GM18858 (cell line): ENCODE results near the gene SMCHD1.
"Not testable (repeated sequence)": the region's sequence is repeated elsewhere in the genome, so short reads cannot be mapped to it uniquely, and the experiment has no call there.

Experiments
- ATAC-seq: cut with Tn5 transposase; IDR thresholded peaks from one replicate; pipeline ENCODE4 v1.9.1; 2021; ENCODE audit not compliant: unreplicated experiment

Gene SMCHD1

DNA sequence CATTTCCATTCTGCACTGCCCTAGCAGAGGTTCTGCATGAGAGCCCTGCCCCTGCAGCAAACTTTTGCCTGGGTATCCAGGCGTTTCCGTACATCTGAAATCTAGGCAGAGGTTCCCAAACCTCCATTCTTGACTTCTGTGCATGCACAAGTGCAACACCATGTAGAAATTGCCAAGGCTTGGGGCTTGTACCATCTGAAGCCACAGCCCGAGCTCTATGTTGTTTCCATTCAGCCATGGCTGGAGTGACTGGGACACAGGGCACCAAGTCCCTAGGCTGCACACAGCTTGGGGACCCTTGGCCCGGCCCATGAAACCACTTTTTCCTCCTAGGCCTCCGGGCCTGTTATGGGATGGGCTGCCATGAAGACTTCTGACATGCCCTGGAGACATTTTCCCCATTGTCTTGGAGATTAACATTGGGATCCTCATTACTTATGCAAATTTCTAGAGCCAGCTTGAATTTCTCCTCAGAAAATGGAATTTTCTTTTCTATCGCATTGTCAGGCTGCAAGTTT is 154.2 kb downstream of the SMCHD1 start:
- ATAC-seq = not testable (repeated sequence)

DNA sequence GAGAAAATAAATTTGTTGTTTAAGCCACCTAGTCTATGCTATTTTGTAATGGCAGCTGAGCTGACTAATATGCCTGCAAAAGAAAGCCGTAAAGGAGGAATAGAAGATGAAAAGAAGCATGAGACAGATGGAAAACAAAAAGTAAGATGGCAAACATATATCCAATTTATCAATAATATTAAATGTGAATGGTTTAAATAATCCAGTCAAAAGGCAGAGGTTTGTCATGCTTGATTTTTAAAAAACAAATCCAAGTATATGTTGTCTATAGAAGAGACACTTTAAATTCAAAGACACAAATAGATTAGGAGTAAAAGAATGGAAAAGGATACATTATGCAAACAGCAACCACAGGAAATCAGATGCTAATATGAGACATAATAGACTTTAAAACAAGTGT is 155.9 kb downstream of the SMCHD1 start:
- ATAC-seq = no peak

DNA sequence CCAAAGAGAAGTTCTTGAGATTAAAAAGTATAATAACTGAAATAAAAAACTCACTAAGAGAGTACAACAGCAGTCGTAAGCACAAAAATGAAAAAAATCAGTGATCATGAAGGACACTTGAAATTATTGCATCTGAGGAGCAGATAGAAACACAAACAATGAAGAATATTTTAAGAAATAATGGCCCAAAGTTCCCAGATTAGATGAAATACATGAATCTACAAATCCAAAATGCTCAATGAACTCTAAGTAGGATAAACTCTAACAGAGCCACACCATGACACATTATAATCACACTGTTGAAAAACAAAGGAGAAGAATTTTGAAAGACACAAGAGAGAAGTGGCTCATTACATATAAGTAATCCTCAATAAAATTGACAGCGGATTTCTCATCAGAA is 159.4 kb downstream of the SMCHD1 start:
- ATAC-seq = no peak

GRCh38 chr18:2818281-2818680 is 162.8 kb downstream of the SMCHD1 start:
- no peak for ATAC-seq

- no peak for ATAC-seq
Observed at GRCh38 chr18:2821695-2822094, 166.2 kb downstream of the SMCHD1 start.

DNA sequence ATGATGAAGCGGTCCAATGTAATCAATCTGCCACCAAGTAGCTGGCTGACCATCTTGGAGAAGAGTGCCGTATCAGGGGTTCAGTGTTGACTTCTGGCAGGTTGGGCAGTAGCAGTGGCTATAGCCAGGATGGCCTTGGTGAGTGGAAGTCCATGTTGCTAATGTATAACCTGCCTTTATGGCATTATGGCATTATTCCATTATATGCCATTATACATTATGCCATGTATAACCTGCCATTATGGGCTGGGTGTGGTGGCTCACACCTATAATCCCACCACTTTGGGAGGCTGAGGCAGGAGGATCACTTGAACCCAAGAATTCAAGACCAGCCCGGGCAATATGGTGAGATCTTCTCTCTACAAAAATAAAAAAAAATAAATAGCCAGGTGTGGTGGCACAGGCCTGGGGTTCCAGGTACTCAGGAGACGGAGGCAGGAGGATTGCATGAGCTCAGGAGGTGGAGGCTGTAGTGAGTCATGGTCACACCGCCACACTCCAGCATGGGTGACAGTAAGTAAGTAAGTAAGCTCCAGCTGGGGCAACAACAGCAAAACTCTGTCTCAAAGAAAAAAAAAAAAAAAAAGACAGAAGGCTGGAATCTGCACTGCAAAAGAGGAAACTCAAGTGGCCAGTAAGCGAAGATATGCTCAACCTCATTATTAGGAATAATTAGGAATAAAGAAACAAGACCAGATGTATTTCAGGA is 166.8 kb downstream of the SMCHD1 start:
- no peak for ATAC-seq

DNA sequence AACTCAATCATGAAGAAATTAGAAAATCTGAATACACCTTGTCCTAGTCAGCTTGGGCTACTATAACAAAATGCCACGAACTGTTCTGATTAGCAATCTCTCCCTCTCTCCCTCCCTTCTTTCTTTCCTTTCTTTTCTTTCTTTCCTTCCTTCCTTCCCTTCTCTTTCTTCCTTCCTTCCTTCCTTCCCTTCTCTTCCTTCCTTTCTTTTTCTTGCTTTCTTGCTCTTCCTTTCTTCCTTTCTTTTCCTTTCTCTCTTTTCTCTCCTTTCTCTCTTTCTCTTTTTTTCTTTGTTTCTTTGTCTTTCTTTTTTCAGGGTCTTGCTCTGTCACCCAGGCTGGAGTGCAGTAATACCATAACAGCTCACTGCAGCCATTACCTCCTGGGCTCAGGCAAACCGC is 167.7 kb downstream of the SMCHD1 start:
- no peak for ATAC-seq

- ATAC-seq = no peak
Observed at GRCh38 chr18:2823966-2824365, 168.4 kb downstream of the SMCHD1 start.

DNA sequence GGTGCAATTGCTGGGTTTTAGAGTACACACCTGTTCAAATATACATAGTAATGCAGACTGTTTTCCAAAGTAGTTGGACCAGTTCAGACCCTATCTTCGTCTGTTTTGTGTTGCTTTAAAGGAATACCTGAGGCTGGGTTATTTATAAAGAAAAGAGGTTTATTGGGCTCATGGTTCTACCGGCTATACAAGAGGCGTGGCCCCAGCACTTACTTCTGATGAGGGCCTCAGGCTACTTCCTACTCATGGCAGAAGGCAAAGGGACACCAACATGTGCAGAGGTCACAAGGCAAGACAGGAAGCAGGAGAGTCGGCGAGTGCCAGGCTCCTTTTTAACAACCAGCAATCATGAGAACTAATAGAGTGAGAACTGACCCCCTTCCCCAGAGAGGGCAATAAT is 169.3 kb downstream of the SMCHD1 start:
- ATAC-seq = no peak

DNA sequence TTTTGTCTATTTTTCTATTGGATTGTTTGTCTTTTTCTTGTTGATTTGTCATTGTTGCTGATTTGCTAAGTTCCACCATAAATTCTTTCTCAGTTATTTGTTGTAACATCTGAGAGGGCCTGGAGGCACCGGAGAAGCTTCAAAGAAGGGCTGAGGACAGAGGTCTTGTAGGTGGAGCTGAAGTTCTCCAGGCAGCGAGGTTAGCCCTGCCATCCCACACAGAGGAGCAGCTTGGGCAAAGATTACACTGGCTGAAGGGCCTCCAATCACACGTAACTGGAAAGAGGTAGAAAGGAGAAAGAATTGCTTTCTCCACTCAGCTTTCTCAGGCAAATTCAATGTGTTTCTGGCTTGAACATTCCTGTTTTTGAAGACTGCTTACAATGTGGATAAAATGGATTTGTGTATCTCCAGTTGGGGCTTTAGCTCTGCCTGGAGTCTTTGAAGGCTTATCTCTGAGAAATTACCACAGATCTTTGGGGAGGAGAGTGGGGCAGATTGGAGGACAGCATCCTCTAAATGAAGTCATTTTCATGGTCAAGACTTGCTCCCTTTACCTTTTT is 170.2 kb downstream of the SMCHD1 start:
- no peak for ATAC-seq

- ATAC-seq = no peak
Observed at GRCh38 chr18:2826581-2826980, 171.1 kb downstream of the SMCHD1 start.

GRCh38 chr18:2827061-2827460 is 171.5 kb downstream of the SMCHD1 start:
- no peak for ATAC-seq

DNA sequence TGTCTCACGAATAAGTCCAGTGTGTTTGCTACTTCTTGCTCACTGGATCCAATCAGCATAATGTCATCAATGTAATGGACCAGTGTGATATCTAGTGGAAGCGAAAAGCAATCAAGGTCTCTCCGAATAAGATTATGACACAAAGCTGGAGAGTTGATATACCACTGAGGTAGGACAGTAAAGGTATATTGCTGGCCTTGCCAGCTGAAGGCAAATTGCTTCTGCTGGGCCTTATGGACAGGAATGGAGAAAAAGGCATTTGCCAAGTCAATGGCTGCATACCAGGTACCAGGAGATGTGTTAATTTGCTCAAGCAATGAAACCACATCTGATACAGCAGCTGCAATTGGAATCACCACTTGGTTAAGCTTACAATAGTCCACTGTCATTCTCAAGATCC is 180.6 kb downstream of the SMCHD1 start:
- not testable (repeated sequence) for ATAC-seq

DNA sequence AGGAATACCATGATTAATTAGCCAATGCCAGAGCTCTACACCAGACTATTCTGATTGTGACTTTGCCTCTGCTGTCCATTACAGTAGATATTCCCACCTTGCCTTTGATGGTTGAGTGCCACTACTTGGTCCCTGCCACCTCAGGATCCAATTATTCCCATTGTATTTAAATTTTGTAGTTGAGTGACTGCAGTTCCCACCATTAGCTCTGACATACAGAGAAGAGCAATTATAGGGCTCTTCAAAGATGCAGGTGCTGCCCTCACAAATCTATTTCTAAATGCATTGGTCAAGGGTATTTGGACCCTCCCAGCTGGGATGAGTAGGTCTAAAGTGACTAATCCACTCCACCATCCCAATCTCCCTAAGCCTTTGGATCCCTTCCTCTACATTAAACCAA is 181.8 kb downstream of the SMCHD1 start:
- ATAC-seq = not testable (repeated sequence)

DNA sequence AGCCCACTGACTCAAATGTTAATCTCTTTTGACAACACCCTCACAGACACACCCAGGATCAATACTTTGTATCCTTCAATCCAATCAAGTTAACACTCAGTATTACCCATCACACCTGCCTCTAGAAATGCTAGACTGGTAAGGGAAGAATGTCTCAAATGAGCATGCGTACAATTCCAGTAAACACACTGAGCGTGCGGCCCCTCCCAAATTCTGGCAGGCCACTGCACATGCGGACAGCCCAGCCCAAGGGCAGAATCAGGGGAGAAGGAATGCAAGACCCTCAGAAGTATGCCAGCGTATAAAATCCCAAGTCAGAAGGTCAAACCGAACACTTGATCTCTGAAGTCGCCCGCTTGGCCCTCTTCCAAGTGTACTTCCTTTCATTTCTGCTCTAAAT is 183.7 kb downstream of the SMCHD1 start:
- ATAC-seq = no peak

DNA sequence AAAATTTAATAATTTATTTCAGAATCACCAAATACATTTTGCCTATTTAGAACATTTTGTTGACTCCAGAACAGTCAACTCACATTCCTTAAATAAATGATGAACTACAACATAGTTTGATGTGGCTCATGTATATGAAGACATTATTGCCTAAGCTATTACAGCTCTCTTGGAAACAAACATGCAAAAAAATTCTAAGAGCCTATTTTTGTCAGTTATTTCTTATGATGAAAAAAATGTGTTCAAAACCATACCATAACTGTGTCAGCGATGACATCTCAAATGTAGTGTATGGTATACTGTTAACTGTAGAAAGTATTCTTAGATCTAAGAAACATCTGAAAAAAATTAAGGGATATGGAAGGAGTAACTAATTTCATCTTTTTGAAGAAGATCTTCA is 185.0 kb downstream of the SMCHD1 start:
- no peak for ATAC-seq

DNA sequence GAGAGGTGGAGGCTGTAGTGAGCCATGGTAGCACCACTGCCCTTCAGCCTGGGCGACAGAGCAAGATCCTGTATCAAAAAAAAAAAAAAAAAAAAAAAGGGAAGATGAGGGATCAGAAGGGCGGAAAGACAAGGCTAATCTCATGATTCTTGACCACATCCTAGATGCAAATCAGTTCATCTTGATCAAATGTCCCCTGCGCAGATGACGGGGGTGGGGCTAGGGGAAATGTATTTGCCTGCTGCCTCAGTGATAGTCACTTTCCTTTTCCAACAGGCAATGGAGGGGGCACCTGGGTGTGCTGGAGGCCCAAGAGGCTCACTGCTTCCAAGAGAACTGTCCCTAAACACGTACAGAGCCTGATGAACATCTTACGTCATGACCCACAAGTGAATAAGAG is 187.6 kb downstream of the SMCHD1 start:
- no peak for ATAC-seq

DNA sequence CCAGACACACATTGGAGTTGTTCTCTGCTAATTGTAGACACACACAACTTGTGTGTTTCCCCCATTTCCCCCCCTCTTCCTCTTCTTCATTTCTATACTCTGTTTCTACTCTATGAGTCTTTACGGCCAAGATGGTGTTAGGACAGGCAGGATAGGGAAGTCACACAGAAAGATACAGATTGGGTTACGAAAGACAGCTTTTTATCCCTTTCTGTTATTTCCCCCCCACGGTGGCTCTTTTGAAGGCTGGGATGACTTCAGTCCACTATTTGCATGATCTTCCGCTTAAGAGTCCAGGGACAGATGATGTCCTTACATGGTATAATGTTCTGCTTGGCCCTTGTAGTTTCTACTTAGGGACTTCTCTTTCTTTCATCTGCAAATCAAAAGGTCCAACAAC is 189.6 kb downstream of the SMCHD1 start:
- ATAC-seq = no peak

DNA sequence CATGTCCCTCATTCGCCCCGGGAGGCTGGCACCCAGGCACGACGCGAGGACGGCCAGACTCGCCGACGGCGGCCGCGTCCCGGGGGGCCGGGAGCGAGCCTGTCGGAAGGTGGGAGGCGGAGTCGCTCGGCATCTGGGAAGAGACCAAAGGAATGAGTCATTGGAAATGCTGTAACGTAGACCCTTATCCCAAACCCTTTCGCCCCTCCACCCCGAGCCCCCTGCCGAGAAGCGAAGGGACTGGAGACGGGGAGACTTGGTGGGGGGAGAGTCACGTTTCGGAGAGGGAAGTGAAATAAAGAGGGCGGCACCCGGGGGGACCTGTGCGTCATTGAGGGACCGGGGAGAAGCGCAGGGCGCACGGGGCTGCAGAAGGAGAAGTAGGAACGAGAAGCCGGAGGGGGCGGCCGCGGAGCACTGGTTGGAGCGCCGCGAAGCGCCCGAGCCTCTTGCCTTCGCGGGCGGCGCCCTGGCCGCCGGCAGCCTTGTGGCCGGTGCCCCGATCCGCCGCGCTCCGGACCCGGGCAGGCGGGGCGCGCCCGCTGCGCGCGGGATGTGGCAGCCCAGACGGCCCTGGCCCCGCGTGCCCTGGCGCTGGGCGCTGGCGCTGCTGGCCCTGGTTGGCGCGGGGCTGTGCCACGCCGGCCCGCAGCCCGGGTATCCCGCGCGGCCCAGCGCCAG is 191.2 kb downstream of the SMCHD1 start, which contains the start of gene EMILIN2:
EMILIN2 (plus strand) TSS at position 371 of the 681 bp plus-strand sequence; CDS start at position 554, 183 bp downstream.
- no peak for ATAC-seq

GRCh38 chr18:2847317-2848246 is 192.1 kb downstream of the SMCHD1 start:
- no peak for ATAC-seq
